Measurements from ENCODE around the gene PEX14.
A peak's percentile ranks its signal among the peaks of the same experiment; 100 is the strongest.
"Not testable (repeated sequence)": the region's sequence is repeated elsewhere in the genome, so short reads cannot be mapped to it uniquely, and the experiment has no call there.

PEX14 gene

DNA sequence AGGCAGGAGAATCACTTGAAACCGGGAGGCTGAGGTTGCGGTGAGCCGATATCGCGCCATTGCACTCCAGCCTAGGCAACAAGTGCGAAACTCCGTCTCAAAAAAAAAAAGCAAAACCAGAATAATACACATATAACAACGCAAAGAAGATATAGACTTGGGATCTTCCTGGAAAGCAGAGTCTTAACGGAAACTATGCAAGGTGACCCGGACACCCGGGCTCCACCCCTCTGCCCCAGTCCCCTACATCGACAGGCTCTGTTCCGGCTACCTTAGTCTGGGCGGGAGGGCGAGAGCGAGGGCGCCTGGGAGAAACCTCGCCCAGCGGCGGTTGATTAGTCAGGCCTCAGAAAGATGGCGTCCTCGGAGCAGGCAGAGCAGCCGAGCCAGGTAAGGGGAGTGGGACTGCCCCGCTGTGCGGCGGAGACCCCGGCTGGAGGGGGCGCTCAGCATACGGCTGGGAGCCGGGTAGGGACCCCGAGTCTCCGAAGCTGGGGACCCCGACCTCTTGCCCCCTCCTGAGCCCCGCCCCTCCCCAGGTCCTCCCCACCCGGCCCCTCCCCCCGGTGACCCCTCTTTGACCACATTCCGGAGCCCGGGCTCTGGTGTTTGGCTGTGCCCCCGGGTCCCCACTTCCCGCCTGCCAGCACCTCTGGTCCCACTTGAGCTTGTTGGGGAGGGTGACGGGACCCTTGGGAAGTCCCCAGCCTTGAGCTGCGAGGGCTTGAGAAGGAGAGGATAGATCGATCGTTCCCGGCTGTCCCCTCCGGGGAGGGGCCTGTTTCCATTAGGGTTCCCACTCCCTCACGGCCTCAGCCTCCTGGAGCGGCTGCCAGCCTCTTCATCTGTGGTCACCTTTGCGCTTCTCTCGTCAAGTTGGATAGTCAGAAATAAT lies at the start of gene PEX14:
TSS of gene PEX14 (plus strand) at position 338 of the 895 bp plus-strand sequence. CDS start at position 355, 17 bp downstream.
- peak; percentile 82 to 85 for DNase-seq

DNA sequence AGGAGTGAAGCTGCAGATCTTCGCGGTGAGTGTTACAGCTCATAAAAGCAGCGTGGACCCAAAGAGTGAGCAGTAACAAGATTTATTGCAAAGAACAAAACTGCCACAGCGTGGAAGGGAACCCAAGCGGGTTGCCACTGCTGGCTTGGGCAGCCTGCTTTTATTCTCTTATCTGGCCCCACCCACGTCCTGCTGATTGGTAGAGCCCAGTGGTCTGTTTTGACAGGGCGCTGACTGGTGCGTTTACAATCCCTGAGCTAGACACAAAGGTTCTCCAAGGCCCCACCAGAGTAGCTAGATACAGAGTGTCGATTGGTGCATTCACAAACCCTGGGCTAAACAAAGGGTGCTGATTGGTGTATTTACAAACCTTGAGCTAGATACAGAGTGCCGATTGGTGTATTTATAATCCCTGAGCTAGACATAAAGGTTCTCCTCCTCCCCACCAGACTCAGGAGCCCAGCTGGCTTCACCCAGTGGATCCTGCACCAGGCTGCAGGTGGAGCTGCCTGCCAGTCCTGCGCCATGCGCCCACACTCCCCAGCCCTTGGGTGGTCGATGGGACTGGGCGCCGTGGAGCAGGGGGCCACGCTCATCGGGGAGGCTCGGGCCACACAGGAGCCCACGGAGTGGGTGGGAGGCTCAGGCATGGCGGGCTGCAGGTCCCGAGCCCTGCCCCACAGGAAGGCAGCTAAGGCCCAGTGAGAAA lies 48.8 kb upstream of the PEX14 start:
- DNase-seq, result not testable (repeated sequence)

DNA sequence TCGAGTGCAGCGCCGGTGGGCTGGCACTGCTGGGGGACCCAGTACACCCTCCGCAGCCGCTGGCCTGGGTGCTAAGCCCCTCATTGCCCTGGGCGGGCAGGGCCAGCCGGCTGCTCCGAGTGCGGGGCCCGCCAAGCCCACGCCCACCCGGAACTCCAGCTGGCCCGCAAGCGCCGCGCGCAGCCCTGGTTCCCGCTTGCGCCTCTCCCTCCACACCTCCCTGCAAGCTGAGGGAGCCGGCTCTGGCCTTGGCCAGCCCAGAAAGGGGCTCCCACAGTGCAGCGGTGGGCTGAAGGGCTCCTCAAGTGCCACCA lies 48.3 kb upstream of the PEX14 start:
- DNase-seq, result not testable (repeated sequence)

DNA sequence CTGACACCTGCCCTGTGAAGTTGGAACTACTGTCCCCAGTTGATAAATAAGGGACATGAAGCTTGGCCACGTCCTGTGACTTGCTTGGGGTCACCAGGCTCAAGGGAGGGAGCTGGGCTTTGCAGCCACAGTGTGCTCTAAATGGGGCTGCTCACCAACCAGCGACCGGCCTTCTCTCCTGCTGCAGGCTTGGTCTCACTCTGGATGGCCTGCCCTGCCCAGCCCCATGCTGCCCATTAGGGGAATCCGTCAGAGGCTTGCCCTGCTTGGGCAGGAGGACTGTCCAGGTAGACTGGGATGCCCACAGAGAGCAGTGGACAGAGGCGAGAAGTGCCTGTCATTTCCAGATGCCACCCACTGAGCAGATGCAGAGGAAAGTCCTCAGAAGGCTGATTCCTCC lies 45.8 kb upstream of the PEX14 start:
- DNase-seq, result no peak

- DNase-seq, result peak; percentile 35 to 52
Measured at GRCh38 chr1:10429868-10430215, 44.9 kb upstream of the PEX14 start.

DNA sequence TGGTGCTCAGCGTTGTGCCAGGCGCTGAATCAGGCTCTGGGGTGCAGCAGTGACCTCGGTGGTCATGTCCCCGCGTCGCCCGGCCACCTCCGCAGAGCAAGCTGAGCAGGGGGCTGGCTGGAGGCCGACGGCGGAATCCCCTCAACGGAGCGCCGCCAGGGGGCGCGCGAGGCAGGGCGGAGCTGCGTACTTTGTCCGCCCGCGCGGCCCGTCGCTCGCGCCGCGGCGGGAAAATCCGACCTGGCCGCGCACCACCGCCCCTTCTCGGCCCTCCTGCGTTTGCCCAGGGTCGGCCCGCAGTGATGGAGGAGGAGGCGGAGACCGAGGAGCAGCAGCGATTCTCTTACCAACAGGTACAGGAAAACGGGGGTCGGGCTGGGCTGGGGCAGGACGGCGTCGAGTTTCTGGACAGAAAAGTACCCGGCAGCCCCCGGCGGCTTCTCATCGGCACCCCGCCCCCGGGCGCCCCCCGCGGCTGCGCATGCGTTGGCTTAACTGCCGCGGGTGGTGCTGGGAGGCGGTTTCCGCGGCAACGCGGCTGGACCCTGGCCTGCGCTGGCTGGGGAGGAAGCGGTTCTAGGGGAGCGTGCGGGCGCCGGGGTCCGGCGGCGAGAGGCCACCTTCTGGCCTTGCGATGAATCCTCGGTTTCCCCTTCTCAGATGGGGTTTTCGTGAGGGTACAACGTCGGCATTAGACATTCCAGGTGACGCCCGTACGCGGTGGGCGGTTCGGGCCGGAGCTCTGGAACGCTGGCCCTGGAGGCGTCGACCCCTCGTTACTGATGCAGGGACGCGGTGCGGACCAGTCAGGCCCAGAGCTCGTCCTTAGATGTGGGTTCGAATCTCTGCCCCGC lies 44.3 kb upstream of the PEX14 start, which contains the start of gene CENPS:
TSS of gene CENPS (plus strand) at position 218 of the 854 bp plus-strand sequence. CDS start at position 303, 85 bp downstream.
- DNase-seq, result peak; percentile 76 to 94

- DNase-seq, result peak in 1 of 2 donors; percentile 19
Measured at GRCh38 chr1:10431070-10431730, 43.5 kb upstream of the PEX14 start.

DNA sequence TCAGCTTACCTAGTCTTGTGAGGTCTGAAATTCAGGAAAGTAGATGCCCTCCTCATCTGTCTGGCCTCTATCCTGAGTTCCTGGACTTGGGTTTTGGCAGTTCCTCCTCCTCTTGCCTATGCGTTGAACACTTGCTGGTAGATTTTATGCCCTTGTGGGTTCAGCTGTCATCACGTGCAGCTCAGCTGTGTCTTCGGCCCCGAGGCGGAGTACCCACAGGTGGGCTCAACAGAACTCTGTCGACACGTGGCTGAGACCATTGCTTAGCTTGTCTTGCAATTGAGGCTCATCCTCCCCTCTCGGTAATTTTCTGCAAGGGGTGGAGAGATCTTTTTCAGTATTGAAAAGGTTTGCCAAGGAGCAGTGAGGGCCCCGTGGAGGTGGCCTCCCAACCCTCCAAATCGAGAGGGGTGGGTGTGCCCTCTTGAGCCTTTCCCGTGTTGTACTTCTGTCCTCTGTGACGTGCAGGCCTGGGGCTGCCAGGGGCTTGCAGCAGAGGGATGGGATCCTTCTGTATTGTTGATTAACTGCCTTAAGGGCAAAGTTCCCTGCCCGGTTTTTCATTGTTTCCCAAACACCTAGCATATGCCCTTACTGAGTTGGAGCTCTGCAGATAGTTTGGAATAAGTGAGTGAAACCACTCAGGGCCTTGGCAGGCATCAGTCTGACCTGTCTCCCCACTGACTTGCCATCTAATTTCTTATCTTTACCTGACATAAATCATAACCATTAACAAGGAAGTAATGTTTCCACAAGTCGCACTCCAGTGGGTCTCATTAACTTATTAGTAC lies 41.6 kb upstream of the PEX14 start:
- DNase-seq, result no peak

DNA sequence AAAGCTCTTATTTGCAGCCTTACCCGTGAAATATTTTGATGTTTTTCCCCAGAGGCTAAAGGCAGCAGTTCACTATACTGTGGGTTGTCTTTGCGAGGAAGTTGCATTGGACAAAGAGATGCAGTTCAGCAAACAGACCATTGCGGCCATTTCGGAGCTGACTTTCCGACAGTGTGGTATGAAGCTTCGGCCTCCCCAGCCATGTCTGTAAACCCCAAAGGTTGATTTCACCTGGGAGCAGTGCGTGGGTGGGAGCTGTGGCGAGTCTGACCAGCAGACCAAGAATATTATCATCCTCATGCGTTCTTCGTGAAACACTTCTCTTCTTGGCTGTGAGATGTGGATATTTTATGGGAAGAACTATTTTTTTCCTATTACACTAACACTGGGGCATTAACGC lies 41.0 kb upstream of the PEX14 start:
- DNase-seq, result no peak

DNA sequence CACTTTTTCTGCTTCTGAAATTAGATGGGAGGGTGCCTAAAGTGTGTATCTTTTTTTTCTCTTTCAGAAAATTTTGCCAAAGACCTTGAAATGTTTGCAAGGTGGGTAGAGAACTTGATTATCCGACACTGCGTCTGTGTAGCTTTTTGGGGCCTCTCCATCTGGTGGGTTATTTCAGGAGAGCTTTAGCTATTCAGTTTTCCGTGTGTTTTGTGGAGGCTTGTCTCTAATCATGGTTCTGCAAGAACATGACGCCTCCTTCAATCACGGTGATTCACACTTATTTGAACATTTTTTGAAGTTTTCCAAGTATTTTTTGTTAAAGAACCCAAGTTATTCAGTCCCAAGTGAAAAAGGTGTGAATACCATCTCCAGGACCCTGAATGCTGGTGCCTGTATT lies 40.2 kb upstream of the PEX14 start:
- DNase-seq, result no peak

DNA sequence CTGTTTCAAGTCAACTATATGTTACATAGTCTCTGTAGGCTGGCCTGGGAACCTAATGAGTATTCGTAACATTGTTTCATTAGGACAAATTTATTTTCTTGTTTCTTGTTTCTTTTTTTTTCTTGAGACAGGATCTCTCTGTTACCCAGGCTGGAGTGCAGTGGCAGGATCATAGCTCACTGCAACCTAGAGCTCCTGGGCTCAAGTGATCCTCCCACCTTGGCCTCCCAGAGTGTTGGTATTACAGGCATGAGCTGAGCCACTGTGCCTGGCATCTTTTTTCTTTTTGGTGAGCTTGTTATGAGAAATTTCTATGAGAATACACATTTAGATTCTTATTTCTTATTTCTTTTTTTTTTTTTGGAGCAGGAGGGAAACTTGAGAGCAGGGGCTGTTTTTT lies 37.7 kb upstream of the PEX14 start:
- no peak for DNase-seq

DNA sequence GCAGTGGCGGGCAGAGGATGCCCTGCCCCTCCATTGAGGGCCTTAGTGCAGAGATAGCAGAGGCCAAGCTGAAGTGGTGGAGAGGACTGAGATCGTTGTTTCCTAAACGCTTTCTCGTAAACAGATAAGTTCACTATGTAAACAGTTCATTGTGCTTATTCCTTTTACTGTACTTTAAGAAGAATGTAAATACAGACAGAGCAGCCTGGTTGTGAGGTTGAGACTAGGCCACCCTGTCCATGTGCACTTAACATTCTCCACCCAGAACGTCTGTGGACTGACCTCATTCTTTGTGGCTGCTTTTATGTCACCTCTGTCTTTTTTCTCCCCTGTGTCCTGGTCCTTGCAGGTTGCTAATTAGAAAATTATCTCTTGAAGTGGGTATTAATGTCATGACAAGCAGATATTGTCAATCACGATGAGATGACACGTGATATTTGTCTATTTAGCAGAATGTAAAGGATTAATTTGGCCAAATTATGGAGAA lies 36.0 kb upstream of the PEX14 start:
- DNase-seq, result no peak

DNA sequence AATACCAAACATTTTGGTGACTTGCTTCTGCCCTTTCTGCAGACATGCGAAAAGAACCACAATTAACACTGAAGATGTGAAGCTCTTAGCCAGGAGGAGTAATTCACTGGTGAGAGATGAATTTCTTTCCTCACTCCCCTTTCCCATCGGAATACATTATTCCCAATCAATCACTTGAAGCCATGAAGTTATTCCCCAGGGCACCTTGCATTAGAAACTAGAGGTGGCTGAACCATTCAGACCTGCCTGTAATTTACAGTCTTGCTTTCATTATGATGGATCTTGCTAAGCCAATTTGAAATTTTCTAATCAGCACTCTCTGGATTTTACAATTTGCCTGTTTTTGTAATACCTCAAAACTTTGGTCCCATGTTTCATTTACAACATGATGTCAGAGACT lies 34.4 kb upstream of the PEX14 start:
- DNase-seq, result no peak

DNA sequence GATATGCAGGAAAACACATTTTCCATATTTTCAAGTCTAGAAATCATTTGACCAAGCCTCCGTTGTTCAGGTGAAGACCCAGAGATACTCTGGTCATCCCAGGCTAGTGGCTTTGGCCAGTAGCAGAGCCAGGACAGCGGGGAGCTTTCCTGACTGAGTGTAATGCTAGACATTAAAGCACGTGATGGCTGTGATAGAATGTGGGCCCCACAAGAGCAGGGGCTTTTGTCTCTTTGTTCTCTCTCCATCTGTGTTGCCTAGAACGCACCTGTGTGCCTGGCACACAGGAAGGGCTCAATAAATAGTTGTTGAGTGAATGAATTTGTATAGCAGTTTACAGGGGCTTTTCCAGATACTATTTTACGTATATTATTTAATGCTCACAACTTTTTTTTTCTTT lies 34.0 kb upstream of the PEX14 start:
- DNase-seq, result no peak

DNA sequence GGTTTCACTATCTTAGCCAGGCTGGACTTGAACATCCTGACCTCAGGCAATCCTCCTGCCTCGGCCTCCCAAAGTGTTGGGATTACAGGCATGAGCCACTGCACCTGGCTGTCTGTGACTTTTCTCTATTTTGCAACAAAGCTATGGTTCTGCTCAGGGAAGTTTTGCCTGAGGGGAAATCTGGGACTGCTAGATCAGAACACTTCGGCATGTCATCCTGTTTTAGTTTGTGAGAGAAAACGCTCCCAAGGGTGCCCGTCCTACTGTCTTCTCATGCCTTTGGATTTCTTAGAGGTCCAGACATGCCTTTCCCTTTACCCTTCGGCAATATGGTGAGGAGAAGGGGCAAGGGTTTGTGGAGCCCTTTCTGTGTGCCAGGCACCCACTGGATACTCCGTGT lies 30.5 kb upstream of the PEX14 start:
- no peak for DNase-seq

- DNase-seq, result no peak
Measured at GRCh38 chr1:10444795-10445397, 29.9 kb upstream of the PEX14 start.

- DNase-seq, result no peak
Measured at GRCh38 chr1:10446790-10447422, 27.8 kb upstream of the PEX14 start.

DNA sequence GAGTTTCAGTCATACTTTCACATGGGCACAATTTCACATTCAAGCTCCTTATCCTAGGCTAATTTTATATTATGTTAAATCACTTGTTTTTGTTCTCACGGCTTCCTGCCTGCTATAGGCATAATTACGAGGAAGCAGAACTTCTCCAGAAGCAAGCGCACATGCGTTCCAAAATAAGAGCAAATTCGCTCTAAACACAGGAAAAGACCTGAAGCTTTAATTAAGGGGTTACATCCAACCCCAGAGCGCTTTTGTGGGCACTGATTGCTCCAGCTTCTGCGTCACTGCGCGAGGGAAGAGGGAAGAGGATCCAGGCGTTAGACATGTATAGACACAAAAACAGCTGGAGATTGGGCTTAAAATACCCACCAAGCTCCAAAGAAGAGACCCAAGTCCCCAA lies 25.0 kb upstream of the PEX14 start, which contains the start of gene CORT:
TSS of gene CORT (plus strand) at position 281 of the 400 bp plus-strand sequence. CDS start 193 bp downstream, outside the sequence.
- no peak for DNase-seq

DNA sequence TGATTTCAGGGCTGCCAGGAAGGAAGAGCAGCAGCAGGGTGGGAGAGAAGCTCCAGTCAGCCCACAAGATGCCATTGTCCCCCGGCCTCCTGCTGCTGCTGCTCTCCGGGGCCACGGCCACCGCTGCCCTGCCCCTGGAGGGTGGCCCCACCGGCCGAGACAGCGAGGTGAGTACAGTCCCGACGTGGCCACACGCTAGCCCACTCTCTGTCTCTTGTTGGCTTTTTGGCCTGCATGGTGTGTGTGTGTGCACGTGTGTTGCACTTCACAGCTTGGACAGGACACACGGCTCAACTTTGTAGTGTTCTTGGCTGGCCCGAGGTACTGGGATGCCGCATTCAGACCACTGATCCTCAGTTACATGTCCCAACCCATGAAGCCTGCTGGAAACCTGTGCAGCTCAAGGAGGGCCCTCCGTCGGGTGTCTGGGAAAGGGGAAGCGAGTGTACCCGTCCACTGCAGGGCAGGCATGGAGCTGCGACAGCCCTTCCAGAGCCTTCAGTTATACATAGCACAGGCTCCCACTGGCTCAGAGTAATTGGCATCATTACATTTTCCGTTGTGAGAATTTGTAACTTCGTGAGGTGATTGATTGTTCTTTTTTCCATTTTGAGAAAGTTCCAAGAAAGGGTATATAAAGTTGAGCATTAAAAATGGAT lies 24.5 kb upstream of the PEX14 start:
- DNase-seq, result no peak

DNA sequence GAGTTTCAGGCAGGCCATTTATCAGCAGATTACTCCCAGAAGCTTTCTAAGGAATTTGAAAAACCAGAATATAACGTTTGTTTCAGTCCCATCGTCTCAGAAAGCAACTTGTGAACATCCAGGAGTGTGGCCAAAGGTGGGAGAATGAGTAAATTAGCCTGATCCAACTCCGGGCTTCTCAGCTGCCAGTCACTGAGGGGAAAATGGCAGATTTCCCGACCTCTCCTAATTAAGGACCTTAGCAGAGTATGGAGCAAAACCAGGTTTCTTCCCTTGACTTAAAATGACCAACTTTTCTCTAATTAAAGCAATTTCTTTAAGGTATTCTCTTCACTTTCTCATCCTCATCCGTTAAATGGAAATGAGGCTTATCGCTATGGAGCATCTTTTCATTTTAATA lies 23.9 kb upstream of the PEX14 start:
- DNase-seq, result no peak
